GM21360 (cell line): ENCODE measurements around the gene TMEM179B.
"Not testable (repeated sequence)": the region's sequence is repeated elsewhere in the genome, so short reads cannot be mapped to it uniquely, and the experiment has no call there.

ENCODE experiments used
- ATAC-seq: cut with Tn5 transposase; IDR thresholded peaks from one replicate; pipeline ENCODE4 v1.9.1; 2021; ENCODE audit warnings: mild to moderate bottlenecking, moderate library complexity; ENCODE audit not compliant: unreplicated experiment

Gene TMEM179B, protein sequence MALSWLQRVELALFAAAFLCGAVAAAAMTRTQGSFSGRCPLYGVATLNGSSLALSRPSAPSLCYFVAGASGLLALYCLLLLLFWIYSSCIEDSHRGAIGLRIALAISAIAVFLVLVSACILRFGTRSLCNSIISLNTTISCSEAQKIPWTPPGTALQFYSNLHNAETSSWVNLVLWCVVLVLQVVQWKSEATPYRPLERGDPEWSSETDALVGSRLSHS

DNA sequence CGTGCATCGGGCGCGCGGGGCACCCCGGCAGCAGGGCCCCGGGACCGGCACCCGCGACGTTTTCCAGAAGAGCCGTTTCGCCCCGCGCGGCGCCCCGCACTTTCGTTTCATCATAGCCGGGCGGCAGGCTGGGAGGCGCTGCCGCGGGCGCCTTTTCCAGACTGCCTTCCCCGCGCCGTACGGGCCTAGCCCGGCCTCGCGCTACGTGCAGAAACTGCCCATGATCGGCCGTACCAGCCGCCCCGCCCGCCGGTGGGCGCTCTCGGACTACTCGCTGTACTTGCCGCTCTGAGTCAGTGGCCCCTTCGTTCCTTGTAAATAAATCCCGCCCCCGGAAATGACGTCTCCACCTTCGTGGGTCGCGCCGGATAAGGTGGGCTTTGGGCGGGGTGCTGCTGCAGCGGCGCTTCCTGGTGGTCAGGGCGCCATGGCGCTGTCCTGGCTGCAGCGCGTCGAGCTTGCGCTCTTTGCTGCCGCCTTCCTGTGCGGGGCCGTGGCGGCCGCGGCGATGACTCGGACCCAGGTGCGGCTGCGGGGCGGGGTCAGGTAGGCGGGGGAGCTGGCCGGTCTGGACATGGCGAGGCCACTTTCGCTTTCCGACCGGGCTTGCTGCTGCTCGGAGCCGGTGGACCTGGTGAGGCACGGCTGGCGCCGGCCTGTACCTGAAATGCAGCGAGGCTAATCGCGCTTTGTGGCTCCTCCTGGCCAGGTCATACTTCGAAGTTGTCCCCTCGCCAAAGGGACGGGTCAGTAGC lies at the start of gene TMEM179B:
TMEM179B (plus strand) TSS at position 398 of the 755 bp plus-strand sequence; CDS start at position 428, 30 bp downstream.
- peak; percentile 60 for ATAC-seq

DNA sequence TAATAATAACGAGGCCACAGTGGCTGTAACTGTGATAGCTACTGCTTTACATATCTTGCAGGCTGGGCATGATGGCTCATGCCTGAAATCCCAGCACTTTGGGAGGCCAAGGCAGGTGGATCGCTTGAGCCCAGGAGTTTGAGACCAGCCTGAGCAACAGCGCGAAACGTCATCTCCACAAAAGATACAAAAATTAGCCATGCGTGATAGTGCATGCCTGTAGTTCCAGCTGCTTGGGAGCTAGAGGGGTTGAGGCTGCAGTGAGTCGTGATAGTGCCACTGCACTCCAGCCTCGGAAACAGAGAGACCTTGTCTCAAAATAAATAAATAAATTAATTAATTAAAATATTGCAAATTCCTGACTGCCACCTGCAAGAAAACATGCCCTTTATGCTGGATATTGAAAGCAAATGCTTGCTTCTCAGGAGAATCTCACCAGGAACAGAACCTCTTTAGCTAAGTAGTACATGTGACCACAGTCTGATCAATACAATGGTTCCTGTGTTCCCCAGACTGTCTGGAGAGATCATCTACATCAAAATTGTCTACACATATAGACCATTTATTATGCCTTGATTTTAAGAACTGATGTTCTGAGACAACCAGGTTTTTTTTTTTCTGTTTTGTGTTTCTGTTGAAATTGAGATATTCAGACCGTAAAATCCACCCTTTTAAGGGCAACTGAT lies 39.6 kb upstream of the TMEM179B start:
- ATAC-seq = no peak

DNA sequence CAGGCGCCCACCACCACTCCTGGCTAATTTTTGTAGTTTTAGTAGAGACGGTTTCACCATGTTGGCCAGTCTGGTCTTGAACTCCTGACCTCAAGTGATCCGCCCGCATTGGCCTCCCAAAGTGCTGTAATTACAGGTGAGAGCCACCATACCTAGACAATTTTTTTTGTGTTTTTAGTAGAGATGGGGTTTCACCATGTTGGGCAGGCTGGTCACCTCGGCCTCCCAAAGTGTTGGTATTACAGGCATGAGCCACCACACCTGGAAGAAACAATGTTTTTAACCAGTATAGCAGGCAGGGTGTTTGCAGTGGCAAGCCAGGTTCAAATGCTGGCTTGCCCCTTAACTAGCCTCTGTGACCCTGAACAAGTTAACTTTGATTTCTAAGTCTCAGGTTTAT lies 37.3 kb upstream of the TMEM179B start:
- ATAC-seq = not testable (repeated sequence)

DNA sequence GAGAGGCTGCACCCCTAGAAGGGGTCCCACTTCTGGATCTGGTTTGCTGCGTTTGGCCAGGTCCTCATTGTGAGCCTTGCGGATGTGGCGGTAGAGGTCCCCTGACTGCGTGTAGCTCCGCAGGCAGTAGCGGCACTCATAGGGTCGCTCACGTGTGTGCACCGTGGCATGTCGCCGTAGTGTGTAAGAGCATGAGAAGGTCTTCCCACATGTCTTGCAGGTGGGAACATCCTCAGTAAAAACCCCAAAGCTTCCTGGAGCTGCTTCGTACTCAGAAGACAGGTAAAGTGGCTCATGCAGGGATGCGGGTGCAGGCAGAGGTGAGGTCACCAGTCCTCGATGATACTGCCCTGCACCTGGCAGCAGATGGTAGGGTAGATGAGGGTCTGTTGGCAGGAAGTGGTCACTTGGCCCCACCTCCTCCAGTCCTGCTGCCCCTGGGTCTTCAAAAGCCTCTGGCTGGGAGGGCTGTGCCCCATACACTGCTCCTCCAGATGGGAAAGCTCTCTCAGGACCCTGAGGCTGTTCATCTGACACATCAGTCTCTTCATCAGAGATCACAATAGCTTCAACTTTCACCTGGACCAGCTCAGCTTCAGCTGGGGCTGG lies 34.9 kb upstream of the TMEM179B start:
- no peak for ATAC-seq

DNA sequence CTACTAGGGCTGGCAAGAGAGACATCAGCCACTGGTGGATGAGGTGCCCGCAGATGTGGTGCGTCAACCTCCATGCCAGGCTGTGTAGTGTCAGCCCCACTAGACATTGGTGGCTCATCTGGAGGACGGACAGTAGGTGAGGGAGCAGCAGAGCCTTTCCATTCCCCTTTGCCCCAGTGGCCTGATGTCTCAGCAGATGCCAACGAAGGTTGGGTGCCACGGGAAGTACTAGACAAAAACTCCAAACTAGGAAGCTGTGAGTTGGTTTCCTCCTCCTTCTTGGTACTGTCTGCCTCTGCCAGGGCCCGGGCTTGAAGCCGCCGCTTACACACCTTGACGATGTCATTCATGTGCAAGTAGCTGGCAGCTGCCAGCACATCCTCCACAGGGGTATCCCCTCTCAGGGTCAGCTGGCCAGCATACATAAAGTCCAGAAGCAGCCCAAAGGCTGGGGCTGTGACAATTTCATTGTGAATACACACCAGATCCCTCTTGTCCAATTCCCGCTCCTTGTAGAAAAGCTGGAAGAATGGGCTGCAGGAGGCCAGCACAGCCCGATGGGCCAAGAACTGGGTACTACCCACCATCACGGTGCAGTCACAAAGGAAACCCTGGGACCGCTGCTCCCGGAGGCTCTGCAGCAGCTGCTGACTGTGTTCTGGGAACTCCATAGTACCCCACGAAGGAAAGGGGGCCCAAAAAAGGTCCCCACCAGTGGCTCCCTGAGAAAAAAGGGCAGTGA lies 34.0 kb upstream of the TMEM179B start:
- no peak for ATAC-seq

DNA sequence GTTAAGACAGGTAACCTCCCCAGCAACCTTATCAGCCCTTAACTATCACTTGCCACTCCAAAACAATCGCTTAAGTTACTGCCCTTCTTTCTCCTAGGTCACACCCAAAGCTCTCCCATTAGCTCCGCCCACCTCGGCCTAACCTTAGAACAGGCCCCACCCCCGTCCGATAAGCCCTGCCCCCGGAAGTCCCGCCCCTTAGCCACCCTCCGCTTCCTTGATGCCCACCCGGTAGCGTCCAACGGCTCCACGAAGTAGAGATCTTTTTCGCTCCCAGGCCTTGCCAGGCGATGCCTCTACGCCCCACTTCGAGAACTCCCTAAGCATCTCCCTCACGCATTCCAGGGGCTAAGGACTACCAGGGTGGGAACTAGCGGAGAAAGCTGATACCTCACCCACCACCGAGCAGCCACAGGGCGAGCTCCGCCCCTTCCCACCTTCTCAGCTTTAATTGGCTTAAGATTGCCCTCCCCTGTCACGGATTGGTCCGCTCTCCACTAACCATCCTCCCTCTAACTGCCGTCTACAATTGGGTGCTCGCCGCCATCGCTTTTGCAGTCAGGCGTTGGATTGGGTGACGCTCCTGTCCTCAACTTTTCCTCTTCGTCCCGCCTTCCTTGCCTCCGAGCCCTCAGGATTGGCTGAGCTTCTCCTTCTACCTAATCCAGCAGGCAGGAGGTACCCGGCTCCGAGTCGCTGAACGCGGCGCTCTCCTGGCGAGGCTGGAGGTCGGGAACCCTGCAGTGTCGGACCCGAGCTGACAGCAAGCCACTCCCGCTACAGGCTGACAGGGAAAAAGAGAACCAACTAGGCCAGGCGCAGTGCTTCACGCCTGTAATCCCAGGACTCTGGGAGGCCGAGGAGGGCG lies 33.2 kb upstream of the TMEM179B start, which contains the start of gene ZBTB3:
ZBTB3 (minus strand) TSS at position 425 of the 868 bp plus-strand sequence. CDS start 496 bp downstream, outside the sequence.
- peak; percentile 92 for ATAC-seq

DNA sequence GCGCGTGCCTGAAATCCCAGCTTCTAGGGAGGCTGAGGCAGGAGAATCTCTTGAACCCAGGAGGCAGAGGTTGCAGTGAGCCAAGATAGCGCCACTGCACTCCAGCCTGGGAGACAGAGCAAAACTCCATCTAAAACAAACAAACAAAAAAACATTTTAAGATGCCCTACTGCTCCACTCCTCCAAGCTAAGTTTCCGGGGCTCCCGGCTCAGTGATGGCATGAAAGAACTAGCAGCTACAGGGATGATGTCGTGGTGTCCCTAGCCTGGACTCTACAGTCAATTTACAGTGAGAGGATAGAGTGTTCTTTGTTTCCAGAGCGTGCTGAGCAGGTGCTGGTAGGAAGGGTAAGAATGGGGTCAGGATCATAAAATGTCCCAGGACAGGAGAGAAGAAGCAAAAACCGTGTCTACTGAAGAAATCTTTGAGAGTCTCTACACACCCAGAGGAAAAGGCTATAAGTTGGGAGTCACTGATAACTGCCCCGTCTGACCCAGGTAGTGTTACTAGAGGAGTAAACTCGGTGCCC lies 32.1 kb upstream of the TMEM179B start:
- ATAC-seq = no peak

DNA sequence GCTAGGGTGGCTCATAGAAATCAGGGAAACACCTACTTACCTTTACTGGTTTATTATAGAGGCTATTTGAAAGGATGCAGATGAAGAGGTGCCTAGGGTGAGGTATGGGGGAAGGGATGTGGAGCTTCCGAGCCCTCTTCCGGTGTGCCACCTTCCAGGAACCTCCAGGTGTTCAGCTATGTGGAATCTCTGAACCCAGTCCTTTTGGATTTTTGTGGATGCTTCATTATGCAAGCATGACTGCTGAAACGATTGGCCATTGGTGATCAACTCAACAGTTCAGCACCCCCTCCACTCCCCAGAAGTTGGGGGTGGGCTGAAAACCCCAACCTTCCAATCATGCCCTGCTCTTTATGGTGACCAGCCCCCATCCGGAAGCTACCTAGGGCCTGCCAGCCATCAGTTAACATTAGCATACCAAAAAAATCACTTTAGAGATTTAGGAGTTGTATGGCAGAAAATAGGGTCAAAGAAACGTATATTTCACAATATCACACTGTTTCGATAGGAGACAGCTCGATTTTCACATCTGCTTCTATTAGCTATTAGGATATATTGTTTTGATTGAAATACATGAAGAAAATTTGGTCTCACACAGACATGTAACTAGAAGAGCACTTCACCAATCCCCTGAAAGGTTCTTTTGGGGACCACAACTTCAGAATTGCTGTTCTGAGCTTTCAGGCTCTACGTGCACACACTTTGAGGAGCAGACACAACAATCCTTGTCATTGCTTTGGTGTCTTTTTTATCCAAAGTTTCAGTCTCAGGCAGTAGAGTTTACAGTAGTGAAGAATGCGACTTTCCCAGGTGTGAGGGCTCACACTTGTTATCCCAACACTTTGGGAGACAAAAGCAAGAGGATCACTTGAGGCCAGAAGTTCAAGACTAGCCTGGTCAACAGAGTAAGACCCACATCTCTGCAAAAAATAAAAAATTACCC lies 29.1 kb upstream of the TMEM179B start:
- no peak for ATAC-seq

DNA sequence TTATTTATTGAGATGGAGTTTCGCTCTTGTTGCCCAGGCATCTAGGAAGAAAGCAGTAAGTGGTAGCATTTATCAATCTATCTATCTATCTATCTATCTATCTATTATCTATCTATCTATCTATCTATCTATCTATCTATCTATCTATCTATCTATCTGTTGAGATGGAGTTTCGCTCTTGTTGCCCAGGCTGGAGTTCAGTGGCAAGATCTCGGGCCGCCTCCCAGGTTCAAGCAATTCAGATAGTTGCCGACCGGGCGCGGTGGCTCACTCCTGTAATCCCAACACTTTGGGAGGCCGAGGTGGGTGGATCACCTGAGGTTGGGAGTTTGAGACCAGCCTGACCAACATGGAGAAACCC lies 26.4 kb upstream of the TMEM179B start:
- not testable (repeated sequence) for ATAC-seq

DNA sequence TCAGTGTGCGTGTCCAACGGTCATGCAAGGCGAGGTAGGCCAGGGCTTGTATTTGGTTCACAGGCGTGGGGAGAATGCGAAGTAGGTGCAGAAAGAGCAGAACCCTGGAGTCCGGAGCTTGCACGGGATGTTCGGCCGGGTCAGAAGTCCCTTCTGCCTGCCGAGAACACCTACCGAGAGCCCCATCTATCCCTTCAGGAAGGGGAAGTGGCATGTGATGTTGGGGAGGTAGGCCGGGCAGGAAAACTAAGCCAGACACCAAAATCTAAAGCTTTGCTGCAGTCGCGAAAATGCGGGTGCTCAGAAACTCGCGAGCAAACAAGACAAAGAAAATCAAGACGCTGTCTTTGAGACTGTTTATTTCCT lies 16.4 kb upstream of the TMEM179B start:
- no peak for ATAC-seq

DNA sequence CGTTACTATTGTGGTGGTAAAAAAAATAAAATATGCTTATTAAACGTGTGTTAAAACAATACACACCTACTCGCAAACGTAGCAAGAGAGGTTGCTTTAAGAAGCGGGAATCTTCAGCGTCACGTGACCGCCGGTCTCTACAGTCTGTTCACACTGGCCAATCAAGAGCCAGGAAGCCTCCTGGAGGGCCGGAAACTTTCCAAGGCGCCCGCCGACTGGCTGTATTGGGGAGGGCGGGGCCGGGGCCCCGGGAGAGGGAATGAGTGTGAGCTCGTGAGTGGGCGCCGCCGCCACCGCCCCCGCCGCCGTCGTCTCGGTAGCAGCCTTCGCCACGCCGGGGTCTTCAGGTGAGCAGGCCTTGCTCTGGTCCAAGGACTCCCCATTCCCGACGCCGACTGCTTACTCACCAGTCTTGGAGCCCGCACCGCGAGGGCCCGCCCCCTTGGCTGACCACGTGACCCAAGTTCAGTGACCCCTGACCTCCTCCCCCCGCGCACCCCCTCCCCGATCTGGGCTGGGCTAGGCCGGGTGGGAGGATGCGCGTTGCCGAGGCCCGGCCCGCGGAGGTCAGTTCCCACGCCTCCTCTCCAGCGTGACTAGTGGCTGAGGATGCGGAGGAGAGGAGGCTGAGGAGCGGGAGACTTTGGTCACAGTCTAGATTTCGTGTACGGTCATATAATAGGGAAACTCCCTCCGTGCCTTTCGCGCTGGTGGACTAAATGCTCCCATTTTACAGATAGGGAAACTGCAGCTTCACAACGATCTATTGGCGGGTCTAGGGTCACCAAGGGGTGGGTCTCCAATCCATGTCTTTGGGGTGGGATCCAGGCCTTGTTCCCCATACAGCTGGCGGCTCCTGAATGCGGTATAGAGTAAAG lies 15.8 kb upstream of the TMEM179B start, which contains the start of gene TAF6L:
TAF6L (plus strand) TSS at position 253 of the 878 bp plus-strand sequence. CDS start 4,388 bp downstream, outside the sequence.
- peak; percentile 58 for ATAC-seq

DNA sequence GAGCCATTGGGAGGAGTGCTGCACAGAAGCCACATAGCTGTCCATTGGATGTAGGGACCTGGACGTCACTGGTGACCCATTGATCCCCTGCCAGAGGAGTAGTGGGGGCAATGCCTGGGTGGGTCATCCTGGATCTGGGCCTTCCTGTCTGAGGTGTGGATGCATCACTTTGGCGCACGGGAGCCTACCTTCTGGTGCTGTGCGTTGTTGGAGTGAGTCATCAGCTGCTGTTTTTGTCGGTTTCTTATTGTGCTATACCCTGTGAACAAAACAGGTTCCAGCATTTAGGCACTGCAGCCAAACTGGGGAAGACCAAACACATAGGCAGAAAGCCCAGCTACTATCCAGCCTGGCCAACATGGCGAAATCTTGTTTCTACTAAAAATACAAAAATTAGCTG lies 12.8 kb upstream of the TMEM179B start:
- no peak for ATAC-seq

DNA sequence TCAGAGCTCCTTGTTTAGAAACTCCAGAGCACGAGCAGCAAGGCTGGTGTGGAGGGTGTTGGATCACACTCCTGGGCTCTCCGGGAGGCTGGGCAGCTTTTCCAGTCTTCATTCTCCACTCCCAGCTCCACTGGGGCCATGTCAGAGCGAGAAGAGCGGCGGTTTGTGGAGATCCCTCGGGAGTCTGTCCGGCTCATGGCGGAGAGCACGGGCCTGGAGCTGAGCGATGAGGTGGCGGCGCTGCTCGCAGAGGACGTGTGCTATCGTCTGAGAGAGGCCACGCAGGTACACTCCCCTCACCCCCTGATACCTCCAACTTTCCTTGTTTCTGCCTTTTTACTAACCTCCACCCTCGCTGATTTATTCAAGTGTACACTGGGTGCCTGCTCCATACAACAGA lies 11.6 kb upstream of the TMEM179B start:
- ATAC-seq = no peak

DNA sequence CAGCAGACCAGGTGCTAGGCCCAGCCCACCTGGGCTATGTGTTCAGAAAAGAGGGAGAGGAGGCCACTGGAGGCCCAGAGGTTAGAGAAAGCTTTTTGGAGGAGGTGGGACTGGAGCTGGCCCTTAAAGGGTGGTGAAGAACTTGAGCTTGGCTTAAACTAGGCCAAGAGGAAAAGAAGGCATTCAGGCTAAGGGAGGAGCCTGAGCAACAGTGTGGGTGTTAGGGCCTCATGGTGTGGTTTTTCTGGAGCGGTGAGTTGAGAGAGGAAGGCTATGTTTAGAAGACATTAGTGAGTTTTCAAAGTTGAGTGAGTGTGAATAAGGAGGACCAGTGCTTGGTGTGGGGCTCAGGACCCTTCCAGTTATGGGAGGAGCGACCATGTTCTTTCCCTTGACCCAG lies 9.8 kb upstream of the TMEM179B start:
- no peak for ATAC-seq

DNA sequence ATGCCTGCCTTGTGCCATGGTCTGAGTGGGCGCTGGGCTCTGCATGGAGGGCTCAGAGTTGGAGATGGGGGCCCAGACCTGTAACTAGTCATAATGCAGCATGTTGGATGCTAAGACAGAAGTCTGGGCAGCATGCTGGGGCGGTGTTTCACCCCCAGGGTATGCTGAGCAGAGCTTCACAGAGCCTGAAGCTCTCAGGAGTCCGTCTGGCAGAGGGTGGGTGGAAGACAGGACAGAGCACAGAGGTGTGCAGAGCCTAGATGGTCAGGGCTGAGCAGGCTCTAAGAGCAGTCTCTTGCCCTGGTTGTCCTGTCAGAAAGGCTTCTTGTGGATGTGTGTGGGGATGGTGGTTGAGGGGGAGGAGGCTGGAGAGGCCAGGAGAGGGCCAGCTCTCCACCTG lies 8.8 kb upstream of the TMEM179B start:
- no peak for ATAC-seq

DNA sequence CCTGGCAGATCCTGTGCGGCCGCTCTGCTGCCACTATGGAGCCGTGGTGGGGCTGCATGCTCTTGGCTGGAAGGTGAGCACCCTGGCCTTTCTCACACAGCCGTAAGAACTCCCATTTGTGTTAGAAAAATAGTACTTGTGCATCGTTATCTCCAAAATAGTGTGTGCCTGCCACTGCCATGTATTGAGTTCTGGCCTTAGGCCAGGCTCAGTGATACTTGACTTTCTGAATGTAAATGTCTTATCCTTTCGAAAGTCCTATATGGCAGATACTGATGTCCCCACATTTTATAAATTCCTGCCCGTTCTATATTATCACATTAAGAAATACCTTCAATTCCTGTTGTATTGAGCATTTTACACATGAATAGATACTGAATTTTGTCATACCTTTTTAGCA lies 4.4 kb upstream of the TMEM179B start:
- ATAC-seq = no peak

DNA sequence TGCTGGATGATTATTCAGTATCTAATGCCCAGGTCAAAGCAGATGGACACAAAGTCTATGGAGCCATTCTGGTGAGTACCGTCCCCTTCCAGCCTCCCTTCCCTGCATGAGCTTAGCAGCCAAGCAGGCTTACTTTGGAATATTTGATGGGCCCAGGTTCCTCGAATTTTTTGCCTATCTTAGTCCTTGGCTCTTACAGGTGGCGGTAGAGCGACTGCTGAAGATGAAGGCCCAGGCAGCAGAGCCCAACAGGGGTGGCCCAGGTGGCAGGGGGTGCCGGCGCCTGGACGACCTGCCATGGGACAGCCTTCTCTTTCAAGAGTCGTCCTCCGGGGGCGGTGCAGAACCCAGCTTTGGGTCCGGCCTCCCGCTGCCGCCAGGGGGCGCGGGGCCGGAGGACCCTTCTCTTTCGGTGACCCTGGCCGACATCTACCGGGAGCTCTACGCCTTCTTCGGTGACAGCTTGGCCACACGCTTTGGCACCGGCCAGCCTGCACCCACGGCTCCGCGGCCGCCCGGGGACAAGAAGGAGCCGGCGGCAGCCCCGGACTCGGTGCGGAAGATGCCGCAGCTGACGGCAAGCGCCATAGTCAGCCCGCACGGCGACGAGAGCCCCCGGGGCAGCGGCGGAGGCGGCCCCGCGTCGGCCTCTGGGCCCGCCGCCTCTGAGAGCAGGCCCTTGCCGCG lies 741 bp upstream of the TMEM179B start:
- peak; percentile 58 for ATAC-seq
